NCI-H460 (cell line): ENCODE data around the gene FAM210B. TPM values are rescaled to one million over a fixed set of nuclear protein-coding genes. Genes with fewer than 3 reads are reported as not detected.
"Not testable (repeated sequence)": the region's sequence is repeated elsewhere in the genome, so short reads cannot be mapped to it uniquely, and the experiment has no call there.

Experiments used
- DNase-seq: peaks from one replicate; pipeline ENCODE4 v3.0.0-alpha.2; 2016; ENCODE audit warnings: low read depth; ENCODE audit errors: extremely low read depth
- polyA plus RNA-seq: library from polyadenylated mRNA; depleted of rRNA; stranded (reverse); fragments of >200 nt; gene quantifications from 2 replicates; pipeline ENCODE4 v1.2.3, GENCODE V29; 2014; cell fraction: nucleus; rRNA removed
- total RNA-seq: library from RNA; depleted of rRNA; stranded (reverse); fragments of >200 nt; shearing (Covaris generic); gene quantifications from 2 replicates; pipeline ENCODE4 v1.2.3, GENCODE V29; 2014; rRNA removed

FAM210B gene
- 85.4 and 94.1 TPM in 2 replicates for total RNA-seq
- polyA plus RNA-seq = 44.3 and 52.7 TPM in 2 replicates

- DNase-seq = peak; percentile 92
These were observed at the start of gene FAM210B for GRCh38 chr20:56358600-56359211. Gene FAM210B (plus strand): TSS chr20:56358974. CDS start chr20:56359006, 32 bp downstream.

- no peak for DNase-seq
These were observed 42.7 kb upstream of the FAM210B start for GRCh38 chr20:56316051-56316450.

- no peak for DNase-seq
These were observed 42.3 kb upstream of the FAM210B start for GRCh38 chr20:56316483-56316882.

- no peak for DNase-seq
These were observed 36.1 kb upstream of the FAM210B start for GRCh38 chr20:56322681-56323080.

GRCh38 chr20:56323206-56323605 is 35.6 kb upstream of the FAM210B start:
- no peak for DNase-seq

- DNase-seq = no peak
These were observed 35.1 kb upstream of the FAM210B start for GRCh38 chr20:56323656-56324055.

GRCh38 chr20:56324806-56325205 is 34.0 kb upstream of the FAM210B start:
- no peak for DNase-seq

GRCh38 chr20:56328861-56329260 is 29.9 kb upstream of the FAM210B start:
- no peak for DNase-seq

GRCh38 chr20:56336709-56337108 is 22.1 kb upstream of the FAM210B start:
- not testable (repeated sequence) for DNase-seq

- no peak for DNase-seq
These were observed 16.0 kb upstream of the FAM210B start for GRCh38 chr20:56342783-56343182.

GRCh38 chr20:56343861-56344381 is 14.9 kb upstream of the FAM210B start:
- DNase-seq = no peak

- no peak for DNase-seq
These were observed 12.9 kb upstream of the FAM210B start for GRCh38 chr20:56345911-56346310.

GRCh38 chr20:56347628-56348304 is 11.0 kb upstream of the FAM210B start:
- DNase-seq = no peak

- peak; percentile 85 for DNase-seq
These were observed 10.5 kb upstream of the FAM210B start for GRCh38 chr20:56348305-56348693.

GRCh38 chr20:56348746-56349145 is 10.0 kb upstream of the FAM210B start:
- DNase-seq = peak; percentile 49

- DNase-seq = no peak
These were observed 7.9 kb upstream of the FAM210B start for GRCh38 chr20:56350842-56351241.

GRCh38 chr20:56352345-56353055 is 6.3 kb upstream of the FAM210B start:
- DNase-seq = no peak

- no peak for DNase-seq
These were observed 5.4 kb upstream of the FAM210B start for GRCh38 chr20:56353356-56353755.

GRCh38 chr20:56358070-56358469 is 704 bp upstream of the FAM210B start:
- peak; percentile 32 for DNase-seq

- DNase-seq = no peak
These were observed 698 bp downstream of the FAM210B start for GRCh38 chr20:56359212-56360132.
